HG02623 (cell line): ENCODE data around the gene FBXW12.

Experiments
- ATAC-seq: cut with Tn5 transposase; IDR thresholded peaks from one replicate; pipeline ENCODE4 v1.9.1; 2021; ENCODE audit warnings: moderate library complexity; ENCODE audit not compliant: unreplicated experiment

Gene FBXW12

DNA sequence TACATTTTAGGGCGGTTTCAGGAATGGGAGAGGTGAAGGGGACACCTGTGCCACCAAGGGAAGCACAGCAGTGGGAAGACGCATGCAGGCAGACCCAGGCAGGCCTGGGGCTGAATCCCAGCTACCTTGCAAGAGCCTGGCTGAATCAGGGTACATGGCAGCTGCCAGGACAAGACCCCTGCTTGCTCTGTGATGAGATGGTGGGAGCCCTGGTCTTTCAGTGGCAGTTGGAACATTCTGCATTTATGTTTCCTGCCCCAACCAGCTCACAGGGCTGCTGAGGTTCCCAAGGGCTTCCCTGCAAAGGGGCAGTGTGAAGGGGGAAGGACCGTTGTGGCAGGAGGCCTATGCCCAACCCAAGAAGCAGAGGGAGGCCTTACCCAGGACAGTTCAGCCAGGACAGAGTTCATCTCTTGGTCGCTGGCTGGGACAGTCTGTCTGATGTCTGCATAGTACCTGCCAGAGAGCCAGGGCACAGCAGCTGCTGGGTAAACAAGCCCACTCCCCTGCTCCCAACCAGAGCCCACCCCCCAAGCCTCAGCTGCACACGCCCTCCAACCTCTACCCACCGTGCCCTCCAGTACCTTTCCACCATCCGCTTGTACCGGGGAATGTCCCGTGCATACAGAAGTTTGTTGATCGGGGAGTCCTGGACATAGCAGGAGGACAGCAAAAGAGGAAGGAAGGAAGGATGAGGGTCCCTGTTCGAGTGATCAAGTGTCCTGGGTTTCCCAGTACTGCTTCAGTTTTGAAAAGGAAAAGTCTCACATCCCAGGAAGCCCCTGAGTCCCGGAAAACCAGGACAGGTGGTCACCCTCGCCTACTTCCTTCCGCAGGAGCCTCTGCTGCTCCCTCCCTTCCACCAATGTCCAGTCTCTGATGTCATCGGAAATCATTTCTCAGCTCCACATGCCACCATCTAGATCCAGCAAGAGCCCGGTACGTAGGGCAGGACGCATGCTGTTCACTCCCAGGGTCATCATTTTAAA, 34.7 kb downstream of the FBXW12 start:
- no peak for ATAC-seq

GRCh38 chr3:48407542-48408099, 35.6 kb downstream of the FBXW12 start:
- no peak for ATAC-seq

- no peak for ATAC-seq
Observed at GRCh38 chr3:48408823-48409281, 36.8 kb downstream of the FBXW12 start.

DNA sequence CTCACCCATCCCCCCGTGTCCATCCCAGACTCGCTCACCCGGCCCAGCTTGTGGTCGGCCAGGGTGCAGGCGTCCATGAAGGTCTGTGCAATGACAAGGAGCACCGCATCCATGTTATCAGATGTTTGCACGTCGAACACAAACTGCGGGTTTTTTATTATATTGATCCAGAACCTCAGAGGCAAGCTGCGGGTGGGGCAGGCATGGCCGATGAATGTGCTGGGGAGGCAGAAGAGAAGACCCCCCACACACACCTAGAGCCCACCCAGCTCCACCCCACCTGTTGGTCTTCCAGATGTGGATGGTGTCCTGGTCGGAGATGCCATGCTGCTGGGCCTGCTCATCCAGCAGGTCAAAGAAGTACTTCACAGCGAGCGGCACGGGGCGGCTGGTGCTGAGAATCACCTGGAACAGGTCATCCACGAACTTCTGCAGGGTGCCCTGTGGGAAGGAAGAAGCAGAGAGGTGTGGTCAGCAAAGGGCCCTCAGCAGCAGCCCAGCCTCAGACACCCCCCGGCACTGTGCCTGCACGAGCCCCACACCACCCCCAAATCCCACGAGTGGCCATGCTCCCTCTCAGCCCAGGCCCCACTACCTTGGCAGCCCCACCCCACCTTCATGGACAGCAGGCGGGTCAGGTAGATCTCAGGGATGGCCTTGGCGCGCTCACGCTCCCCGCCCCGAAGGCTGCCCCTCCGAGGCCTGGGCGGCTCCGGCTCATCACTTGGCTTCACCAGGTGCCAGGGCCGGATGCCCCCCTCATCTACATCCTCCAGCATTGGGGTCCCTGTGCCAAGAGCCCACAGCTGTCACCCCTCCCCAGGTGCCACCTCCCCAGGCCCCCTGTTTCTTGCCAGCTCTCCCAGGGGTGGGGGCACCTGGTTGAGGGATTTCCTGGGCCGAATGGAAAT, 37.5 kb downstream of the FBXW12 start:
- no peak for ATAC-seq

DNA sequence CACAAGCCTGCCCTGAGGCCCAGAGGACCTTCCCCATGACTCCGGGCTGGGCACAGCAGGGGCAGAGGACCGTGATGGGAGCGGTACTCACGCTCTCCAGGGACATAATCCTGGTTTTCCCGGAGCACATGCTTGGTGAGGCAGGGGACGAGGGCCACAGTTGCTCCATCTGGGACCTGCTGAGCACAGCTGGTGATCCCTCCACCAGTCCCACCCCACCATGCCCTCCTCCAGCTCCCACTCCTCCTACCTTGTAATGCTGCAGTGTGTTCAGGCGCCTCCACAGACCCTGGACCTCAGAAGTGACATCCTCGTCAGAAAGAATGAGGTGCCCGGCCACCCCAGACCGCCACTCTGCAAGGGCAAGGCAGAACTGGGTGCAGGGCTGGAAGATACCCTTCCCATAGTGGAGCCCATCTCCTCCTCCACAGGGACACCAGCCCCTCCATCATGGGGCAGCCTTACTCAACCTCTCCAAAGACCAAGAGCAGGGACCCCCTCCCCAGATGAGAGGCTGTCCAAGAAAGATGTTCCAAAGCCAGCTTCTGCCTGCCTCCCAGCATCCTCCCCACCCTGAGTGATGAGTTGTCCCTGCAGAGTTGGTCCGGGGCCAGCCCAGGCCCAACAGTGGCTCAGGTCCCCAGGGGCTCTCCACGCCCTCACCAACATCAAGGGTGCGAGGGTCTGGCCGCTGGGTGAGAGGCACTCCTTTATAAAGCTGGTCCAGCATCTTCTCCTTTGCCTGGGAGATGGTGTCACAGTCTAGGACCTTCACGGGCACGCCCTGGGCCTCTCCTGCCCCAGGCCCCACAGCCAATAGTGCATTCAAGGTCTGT, 38.4 kb downstream of the FBXW12 start:
- no peak for ATAC-seq

GRCh38 chr3:48411041-48411588, 39.1 kb downstream of the FBXW12 start:
- ATAC-seq: no peak

- no peak for ATAC-seq
Observed at GRCh38 chr3:48411606-48412374, 39.8 kb downstream of the FBXW12 start.

DNA sequence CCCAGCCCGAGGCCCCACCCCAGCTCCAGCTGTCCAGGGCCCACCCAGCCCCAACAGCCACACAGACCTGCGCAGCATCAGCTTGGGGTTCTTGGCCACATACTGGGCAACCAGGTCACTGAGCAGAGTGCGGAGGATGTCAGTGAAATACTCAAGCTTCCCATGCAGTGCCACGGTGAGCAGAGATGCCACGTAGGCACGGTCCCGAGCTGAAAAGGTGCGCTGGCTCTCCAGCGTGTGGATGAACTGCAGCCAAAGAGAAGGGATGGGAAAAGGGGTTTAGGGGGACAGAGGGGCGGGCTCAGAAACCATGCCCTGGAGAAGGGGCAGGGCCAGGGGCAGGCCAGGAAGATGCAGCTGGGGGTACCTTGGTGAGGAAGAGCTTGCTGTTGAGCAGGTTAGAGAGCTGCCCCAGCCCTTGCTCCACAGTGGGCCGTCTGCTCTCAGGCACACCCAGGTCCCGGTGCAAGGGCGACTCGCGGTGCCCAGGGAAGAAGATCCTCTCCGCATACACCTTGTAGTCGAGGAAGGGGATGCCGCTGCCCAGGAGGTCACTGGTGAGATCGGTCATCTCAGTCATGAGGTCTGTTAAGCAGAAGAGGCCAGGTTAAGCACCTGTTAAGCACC, 40.5 kb downstream of the FBXW12 start:
- ATAC-seq: no peak

DNA sequence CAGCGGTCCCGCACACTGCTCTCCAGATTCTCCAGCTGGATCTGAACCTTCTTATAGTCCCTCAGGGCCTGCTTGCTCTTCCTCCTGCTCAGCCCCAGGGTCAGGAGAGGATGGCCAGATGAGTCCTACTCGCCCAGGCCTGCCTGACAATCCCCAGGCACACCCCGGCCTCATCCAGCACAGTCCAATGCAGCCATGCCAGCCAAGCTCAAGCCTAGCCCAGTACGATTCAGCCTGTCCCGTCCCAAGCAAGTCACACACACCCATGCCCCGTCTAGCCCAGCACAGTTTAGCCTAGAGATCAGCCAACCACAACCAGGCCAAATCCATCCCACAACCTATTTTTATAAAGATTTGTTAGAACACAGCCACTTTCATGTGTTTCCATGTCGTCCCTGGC, 41.1 kb downstream of the FBXW12 start:
- no peak for ATAC-seq

GRCh38 chr3:48413611-48414010, 41.6 kb downstream of the FBXW12 start:
- ATAC-seq: no peak

GRCh38 chr3:48414376-48415250, 42.6 kb downstream of the FBXW12 start:
- ATAC-seq: no peak

GRCh38 chr3:48415251-48415953, 43.4 kb downstream of the FBXW12 start:
- ATAC-seq: no peak

DNA sequence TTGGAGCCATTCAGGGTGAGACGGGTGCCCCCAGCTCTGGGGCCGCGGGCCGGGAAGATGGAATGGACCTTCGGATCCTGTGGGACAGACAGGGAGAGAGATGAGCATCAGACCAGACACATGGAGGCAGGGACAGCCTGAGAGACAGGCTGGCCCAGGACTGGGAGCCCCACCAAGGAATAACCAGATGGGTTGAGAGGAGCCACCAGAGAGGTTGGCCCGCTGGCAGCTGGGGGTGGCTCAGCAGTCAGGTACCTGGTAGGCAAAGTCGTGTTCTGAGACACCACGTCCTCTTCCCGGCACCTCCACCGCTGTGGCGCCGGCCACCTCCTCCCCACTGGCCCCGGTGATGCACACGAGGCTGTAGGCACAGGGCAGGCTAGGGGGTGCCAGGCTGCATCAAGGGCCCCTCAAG, 44.1 kb downstream of the FBXW12 start:
- no peak for ATAC-seq

DNA sequence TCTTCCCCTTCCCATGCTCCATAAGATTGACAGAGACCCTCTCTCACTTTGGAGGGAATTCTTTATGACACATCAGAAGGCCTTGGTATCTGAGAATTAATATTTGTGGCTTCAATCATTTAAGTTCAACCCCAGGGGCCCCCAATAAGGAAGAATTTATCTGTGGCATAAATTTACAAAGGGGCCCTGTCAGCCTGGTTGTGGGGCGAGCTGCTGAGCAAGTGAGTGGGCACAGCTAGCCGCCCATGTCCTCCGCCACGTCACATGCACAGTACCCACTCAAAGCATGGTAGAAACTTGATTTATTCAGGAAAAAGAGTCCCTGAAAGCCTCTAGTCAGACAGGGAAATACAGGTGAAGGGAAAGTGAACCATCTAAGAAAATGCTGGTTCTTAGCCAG, 44.5 kb downstream of the FBXW12 start:
- no peak for ATAC-seq

- no peak for ATAC-seq
Observed at GRCh38 chr3:48417529-48418108, 45.6 kb downstream of the FBXW12 start.

- no peak for ATAC-seq
Observed at GRCh38 chr3:48418140-48418539, 46.1 kb downstream of the FBXW12 start.

DNA sequence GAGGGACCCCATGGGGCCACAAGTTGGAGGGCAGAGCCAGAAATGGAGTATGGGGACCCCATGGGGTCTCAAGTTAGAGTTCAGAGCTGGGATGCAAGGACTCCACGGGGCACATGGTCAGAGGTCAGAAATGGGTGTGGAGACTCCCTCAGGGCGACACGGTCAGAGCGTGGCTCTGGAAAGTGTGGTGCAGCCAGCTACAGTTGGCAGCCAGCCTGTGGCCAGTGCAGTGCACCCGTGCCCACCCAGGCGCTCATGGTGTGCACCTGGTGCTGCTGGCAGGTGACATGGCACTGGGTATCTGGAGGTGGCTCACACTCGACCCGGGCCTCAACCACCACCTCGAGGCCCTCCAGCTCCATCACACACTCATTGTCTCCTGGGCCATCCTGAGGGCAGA, 46.6 kb downstream of the FBXW12 start:
- no peak for ATAC-seq
